ENCODE measurements around the gene NDUFS1.
"Not testable (repeated sequence)": the region's sequence is repeated elsewhere in the genome, so short reads cannot be mapped to it uniquely, and the experiment has no call there.

The NDUFS1 gene

GRCh38 chr2:206127656-206128055, 31.6 kb downstream of the NDUFS1 start:
- peak; percentile 72 for ATAC-seq

DNA sequence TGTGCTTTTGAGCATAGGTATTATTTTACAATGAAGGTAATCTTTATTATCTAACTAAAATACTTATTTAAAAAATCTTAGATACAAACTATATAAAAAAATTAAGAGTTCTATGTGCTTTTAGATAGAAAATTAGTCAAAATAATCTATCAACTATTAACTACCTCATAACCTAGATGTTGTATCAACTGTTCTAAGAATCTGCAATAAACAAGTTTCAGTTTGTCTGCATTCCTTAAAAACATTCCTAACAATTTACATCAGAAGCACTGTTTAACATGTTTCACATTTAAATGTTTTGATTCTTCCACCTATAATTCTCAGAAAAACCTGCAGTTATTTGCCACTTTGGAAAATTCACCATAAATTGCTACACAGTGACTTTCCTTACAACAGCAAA, 33.3 kb downstream of the NDUFS1 start:
- TF ChIP-seq RARB (CRISPR knock-in tag; IDR thresholded peaks at IDR 0.05) (no peak), CSRNP3 (CRISPR knock-in tag; IDR thresholded peaks at IDR 0.05) (no peak), ZNF565 (CRISPR knock-in tag; conservative IDR thresholded peaks at IDR 0.05; ENCODE audit: low read depth) (no peak), PATZ1 (CRISPR knock-in tag; IDR thresholded peaks at IDR 0.05; ENCODE audit: borderline replicate concordance) (no peak), TCF4 (CRISPR knock-in tag; IDR thresholded peaks at IDR 0.05; ENCODE audit: borderline replicate concordance) (no peak), SNAI2 (CRISPR knock-in tag; IDR thresholded peaks at IDR 0.05) (no peak), CSDC2 (CRISPR knock-in tag; IDR thresholded peaks at IDR 0.05) (no peak), PPARA (CRISPR knock-in tag; IDR thresholded peaks at IDR 0.05; ENCODE audit: borderline replicate concordance) (no peak), GLIS3 (CRISPR knock-in tag; IDR thresholded peaks at IDR 0.05) (no peak), ZC3H10 (CRISPR knock-in tag; IDR thresholded peaks at IDR 0.05) (no peak), ZNF70 (CRISPR knock-in tag; IDR thresholded peaks at IDR 0.05) (no peak), ESRRG (CRISPR knock-in tag; IDR thresholded peaks at IDR 0.05) (no peak)
- TF ChIP-seq, protein P1, sequence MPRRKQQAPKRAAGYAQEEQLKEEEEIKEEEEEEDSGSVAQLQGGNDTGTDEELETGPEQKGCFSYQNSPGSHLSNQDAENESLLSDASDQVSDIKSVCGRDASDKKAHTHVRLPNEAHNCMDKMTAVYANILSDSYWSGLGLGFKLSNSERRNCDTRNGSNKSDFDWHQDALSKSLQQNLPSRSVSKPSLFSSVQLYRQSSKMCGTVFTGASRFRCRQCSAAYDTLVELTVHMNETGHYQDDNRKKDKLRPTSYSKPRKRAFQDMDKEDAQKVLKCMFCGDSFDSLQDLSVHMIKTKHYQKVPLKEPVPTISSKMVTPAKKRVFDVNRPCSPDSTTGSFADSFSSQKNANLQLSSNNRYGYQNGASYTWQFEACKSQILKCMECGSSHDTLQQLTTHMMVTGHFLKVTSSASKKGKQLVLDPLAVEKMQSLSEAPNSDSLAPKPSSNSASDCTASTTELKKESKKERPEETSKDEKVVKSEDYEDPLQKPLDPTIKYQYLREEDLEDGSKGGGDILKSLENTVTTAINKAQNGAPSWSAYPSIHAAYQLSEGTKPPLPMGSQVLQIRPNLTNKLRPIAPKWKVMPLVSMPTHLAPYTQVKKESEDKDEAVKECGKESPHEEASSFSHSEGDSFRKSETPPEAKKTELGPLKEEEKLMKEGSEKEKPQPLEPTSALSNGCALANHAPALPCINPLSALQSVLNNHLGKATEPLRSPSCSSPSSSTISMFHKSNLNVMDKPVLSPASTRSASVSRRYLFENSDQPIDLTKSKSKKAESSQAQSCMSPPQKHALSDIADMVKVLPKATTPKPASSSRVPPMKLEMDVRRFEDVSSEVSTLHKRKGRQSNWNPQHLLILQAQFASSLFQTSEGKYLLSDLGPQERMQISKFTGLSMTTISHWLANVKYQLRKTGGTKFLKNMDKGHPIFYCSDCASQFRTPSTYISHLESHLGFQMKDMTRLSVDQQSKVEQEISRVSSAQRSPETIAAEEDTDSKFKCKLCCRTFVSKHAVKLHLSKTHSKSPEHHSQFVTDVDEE (CRISPR knock-in tag; IDR thresholded peaks at IDR 0.05), result no peak
- ATAC-seq, result no peak

More at GRCh38 chr2:206127656-206128055, 31.6 kb downstream of the NDUFS1 start:
- TF ChIP-seq ZNF565 (CRISPR knock-in tag; conservative IDR thresholded peaks at IDR 0.05; ENCODE audit: low read depth) (no peak), ZFP3 (CRISPR knock-in tag; IDR thresholded peaks at IDR 0.05) (no peak), ESRRG (CRISPR knock-in tag; IDR thresholded peaks at IDR 0.05) (no peak), ZNF8 (CRISPR knock-in tag; IDR thresholded peaks at IDR 0.05) (no peak), TOX (CRISPR knock-in tag; IDR thresholded peaks at IDR 0.05; ENCODE audit: borderline replicate concordance) (no peak), GLIS3 (CRISPR knock-in tag; IDR thresholded peaks at IDR 0.05) (no peak), PATZ1 (CRISPR knock-in tag; IDR thresholded peaks at IDR 0.05; ENCODE audit: borderline replicate concordance) (no peak), PPARA (CRISPR knock-in tag; IDR thresholded peaks at IDR 0.05; ENCODE audit: borderline replicate concordance) (no peak), ZFP30 (CRISPR knock-in tag; IDR thresholded peaks at IDR 0.05) (no peak), CREB5 (CRISPR knock-in tag; IDR thresholded peaks at IDR 0.05; ENCODE audit: low read depth) (no peak), POU6F1 (CRISPR knock-in tag; IDR thresholded peaks at IDR 0.05; ENCODE audit: borderline replicate concordance, low read depth) (no peak), ZNF70 (CRISPR knock-in tag; IDR thresholded peaks at IDR 0.05) (no peak), OSR1 (CRISPR knock-in tag; IDR thresholded peaks at IDR 0.05) (no peak)

DNA sequence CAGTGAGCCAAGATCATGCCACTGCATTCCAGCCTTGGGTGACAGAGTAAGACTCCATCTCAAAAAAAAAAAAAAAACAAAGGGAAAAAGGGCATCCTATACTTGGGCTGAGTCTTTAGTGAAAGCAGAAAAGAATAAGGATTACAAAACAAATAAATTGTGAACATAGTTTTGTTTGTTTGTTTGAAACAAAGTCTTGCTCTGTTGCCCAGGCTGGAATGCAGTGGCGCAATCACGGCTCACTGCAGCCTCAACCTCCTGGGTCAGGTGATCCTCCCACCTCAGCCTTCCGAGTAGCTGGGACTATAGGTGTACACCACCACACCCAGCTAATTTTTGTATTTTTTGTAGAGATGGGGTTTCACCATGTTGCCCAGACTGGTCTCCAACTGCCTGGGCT, 36.7 kb downstream of the NDUFS1 start:
- ATAC-seq, result not testable (repeated sequence)
